ENCODE results near the gene VPS33B.

- TF ChIP-seq, protein P1, sequence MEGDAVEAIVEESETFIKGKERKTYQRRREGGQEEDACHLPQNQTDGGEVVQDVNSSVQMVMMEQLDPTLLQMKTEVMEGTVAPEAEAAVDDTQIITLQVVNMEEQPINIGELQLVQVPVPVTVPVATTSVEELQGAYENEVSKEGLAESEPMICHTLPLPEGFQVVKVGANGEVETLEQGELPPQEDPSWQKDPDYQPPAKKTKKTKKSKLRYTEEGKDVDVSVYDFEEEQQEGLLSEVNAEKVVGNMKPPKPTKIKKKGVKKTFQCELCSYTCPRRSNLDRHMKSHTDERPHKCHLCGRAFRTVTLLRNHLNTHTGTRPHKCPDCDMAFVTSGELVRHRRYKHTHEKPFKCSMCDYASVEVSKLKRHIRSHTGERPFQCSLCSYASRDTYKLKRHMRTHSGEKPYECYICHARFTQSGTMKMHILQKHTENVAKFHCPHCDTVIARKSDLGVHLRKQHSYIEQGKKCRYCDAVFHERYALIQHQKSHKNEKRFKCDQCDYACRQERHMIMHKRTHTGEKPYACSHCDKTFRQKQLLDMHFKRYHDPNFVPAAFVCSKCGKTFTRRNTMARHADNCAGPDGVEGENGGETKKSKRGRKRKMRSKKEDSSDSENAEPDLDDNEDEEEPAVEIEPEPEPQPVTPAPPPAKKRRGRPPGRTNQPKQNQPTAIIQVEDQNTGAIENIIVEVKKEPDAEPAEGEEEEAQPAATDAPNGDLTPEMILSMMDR (IDR thresholded peaks at IDR 0.05) = peak; percentile 82 to 98 (median 88)
- no peak for TF ChIP-seq POLR2A (IDR thresholded peaks at IDR 0.05)
Observed at GRCh38 chr15:90956274-90957030, 65.9 kb downstream of the VPS33B start.

Data from uterus (tissue), 2 donors.